GM18498 (cell line): ENCODE data around the gene GRAMD1A.
A peak's percentile ranks its signal among the peaks of the same experiment; 100 is the strongest.
"Not testable (repeated sequence)": the region's sequence is repeated elsewhere in the genome, so short reads cannot be mapped to it uniquely, and the experiment has no call there.

Source experiments
- ATAC-seq: cut with Tn5 transposase; IDR thresholded peaks from one replicate; pipeline ENCODE4 v1.9.1; 2021; ENCODE audit warnings: mild to moderate bottlenecking, moderate library complexity; ENCODE audit not compliant: unreplicated experiment

Gene GRAMD1A

GRCh38 chr19:35034005-35034502, 33.9 kb downstream of the GRAMD1A start:
- no peak for ATAC-seq

DNA sequence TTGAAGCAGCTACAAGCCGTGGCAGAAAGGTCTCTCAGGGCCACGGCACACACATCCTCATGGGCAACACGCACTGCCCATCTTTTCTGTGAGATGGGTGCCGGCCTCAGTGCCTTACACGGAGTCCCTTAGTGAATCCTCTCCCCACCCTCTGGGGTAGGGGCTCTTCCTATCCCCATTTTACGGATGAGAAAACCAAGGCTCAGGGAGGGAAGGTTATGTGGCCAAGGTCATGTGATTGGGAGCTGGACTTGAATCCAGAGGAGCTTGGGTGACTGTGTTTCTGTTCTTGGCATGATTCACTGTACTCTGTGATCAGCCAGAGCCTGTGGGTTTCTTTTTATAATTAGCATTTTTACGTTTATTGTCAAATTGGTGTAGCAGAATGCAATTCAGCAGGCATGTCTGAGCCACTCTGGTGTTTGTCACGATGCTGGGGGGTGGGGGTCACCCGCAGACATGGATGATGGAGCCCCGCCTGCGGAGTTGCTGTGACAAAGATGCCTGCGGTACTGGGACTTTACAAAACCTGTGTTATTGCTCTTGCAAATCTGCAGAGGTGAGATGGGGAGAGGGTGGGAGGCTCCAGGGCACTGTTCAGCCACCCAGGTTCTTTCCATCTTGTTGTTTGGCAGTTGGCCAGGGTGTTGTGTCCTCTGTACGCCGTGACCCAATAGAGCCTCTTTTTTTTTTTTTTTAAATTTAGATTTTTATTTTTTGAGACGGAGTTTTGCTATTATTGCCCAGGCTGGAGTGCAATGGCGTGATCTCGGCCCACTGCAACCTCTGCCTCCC, 34.7 kb downstream of the GRAMD1A start:
- ATAC-seq: no peak

GRCh38 chr19:35037716-35038622, 37.8 kb downstream of the GRAMD1A start:
- no peak for ATAC-seq

- ATAC-seq: no peak
These were observed 38.7 kb downstream of the GRAMD1A start for GRCh38 chr19:35038623-35039512.

DNA sequence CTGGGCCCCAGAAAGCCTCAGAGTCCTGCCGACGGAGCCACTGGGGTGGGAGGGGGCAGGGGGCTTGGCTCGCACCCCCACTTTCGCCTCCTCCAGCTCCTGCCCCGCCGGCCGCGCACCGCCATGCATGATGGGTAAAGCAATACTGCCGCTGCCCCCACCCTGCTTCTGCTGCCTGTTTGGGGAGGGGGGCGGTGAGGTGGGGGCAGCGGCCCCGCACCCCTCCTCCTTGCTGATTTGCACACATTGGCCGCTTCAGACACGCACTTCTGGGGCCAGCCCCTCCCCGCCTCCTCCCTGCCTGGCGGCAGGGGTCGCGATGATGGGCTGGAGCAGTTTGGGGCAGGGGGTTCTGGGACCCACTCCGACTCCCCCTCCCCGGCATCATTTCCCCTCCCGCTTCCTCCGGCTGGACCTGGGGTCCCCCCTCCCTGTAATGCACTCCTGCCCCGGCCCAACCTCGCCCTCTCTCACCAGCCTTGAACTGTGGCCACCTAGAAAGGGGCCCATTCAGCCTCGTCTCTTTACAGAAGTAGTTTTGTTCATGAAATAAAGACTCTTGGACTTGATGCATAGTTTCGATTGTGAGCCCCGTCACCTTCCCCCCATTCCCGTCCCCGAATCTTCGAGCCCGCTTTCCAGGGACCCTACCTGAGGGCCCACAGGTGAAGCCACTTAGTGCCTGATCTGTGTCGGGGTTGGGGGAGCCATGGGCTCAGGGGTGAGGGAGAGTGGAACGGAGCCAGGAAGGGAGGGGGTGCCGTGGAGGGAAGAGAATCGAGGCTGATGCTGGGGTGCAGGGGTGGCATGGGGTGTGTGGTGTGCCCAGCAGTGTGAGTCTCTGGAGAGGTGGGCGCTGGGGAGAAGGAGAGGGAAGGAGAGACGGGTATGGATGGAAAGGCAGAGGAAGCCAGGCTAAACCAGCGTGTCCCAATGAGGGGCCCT, 40.0 kb downstream of the GRAMD1A start:
- no peak for ATAC-seq

DNA sequence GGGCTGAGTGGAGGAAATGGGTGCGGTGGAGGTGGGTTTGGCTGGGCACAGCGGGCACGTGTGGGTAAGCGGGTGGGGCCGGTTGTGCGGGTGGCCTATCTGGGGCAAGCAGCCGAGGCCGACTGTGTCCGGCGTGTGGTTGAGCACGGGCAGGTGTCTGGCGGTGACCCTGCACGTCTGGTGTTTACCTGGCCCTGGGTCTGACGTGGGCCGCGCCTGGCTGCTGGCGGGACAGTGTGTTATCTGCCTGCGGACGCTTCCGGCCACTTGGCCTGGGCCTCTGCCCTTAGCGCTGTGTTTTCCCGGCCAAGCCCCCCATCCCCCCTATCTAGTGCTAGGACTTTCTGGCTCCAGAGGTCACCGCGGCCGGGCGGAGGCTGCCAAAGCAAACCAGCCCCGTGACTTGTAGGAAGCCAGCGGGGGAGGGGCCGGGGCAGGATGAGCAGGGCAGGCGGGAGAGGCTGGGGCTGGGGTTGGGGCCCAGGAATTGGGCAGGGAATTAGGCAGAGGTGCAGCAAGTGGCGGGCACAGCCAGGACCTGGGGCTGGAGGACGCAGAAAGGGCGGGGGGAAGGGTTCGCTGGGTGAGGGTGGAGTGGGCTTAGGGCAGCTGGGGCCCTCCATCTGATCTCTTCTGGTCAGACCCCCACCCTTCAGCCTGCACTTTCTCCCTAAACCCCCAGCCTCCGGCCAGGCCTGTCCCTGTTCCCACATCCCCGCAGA, 40.9 kb downstream of the GRAMD1A start:
- no peak for ATAC-seq

DNA sequence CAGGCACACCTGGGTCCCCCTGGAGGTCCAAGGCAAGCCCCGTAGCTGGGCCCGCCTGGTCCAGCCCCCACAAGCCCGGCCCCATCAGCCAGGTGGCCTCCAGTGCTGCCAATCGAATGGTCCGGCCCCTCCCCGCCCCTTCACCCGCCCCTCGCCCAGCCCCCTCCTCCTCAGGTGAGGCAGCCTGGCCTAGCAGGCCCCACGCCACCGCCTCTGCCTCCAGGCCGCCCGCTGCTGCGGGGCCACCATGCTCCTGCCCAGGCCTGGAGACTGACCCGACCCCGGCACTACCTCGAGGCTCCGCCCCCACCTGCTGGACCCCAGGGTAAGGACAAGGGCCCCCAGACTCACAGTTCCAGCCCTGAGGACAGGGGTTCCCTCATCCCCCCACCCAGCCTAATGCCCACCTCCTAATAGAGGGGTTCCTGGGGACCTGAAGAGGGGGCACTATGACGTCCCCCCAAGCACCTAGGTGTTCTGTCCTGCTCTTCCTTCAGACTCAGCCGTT, 41.5 kb downstream of the GRAMD1A start, which contains the start of gene HPN:
Gene HPN (plus strand): TSS at position 174 of the 508 bp plus-strand sequence. CDS start 786 bp downstream, outside the sequence.
- ATAC-seq: no peak

- no peak for ATAC-seq
These were observed 42.1 kb downstream of the GRAMD1A start for GRCh38 chr19:35042056-35042730.

- ATAC-seq: no peak
These were observed 43.0 kb downstream of the GRAMD1A start for GRCh38 chr19:35042954-35043604.

DNA sequence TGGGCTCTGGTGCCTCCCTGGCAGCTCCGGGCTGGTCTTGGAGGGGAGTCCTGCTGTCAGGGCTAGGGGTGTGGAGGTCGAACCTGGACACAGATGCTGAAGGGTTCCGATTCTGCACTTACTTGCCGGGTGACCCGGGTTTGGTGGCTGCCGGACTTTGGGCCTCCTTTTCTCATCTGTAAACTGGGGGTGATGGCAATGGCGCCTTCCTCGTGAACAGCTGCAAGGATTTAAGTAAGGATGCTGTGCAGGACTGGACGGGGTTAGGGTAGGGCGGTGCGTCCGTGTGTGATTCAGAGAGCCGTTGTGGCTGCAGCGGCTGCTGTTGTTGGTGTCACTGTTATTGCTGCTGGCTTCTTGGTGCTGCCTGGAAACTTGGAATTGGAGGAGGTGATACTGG, 43.8 kb downstream of the GRAMD1A start:
- ATAC-seq: no peak

DNA sequence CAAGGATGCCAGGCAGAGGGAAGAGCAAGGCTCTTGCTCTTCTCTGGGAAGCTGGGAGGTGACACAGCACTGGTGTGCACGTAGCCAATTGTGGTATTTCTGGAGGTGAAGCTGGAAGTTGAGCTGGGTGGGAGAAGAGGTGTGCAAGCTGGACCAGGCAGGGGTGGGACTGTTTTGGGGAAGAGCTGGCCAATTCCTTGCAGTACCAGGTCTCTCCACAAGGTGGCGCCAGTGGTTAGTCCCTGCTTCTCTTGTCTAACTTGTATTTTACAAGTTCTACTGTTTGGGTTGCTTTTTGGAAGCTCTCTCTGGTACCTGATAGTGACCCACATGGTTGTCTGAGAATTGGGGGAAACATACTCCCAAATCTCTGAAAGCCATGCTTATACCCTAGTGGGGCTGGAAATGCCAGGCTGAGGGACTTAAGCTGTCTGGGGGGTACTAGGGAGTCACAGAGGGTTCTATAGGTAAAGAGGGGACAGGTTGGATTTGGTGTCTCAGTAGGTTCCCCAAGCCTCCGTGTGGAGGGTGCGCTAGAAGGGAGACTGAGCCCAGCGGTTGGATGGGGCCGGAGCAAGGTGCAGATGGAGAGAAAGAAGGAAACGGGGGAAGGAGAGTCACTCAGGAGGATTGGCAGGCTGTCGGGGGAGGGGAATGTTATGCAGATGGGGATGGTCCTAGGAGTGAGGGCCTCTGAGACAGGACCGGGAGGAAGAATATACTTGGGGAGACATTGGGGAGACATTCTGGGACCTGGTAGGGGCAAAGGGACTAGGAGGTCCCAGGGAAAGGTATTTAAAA, 44.4 kb downstream of the GRAMD1A start:
- no peak for ATAC-seq

DNA sequence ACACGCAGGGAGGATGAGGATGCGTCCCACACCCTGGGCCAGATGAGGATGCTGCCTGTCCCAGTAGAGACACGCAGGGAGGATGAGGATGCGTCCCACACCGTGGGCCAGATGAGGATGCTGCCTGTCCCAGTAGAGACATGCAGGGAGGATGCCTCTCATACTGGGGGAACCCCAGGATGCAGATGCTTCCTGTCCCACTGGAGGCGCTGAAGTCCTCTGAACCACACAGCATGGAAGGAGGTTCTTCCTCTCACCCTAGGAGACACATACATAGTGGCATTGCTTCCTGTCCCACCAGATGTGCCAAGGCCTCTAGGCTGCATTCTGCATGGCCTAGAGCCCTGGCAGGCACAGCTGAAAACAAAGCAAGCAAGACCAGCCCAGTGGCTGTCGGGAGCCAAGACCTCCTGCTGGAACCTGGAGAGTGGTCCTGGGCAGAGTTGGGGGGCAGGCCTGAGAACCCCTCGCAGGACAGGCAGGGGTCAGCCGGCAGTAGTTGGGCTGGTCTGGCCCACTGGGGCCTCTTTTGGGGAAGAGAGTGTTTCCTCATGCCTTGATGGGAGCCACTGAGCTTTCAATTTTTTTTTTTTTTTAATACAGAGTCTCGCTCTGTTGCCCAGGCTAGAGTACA, 45.7 kb downstream of the GRAMD1A start:
- ATAC-seq: peak; percentile 59

DNA sequence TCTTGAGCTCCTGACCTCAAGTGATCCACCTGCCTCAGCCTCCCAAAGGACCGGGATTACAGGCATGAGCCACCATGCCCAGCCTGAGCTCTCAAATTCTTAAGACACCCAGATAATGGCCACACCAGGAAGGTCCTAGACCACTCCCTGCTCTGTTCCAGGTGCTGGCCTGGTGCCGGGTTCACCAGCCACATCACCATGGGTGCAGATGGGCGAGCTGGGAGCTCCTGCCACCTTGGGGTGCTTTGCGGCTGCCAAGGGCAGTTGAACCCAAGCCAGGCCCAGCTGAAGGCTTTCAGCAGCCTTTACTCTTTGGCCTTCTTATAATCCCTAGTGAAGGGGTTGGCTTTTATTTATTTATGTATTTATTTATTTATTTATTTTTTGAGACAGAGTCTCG, 46.3 kb downstream of the GRAMD1A start:
- ATAC-seq: no peak

- ATAC-seq: no peak
These were observed 48.8 kb downstream of the GRAMD1A start for GRCh38 chr19:35048911-35049411.

GRCh38 chr19:35049456-35049855, 49.3 kb downstream of the GRAMD1A start:
- ATAC-seq: no peak

GRCh38 chr19:35050662-35051061, 50.5 kb downstream of the GRAMD1A start:
- ATAC-seq: not testable (repeated sequence)
